Subcutaneous abdominal adipose tissue (tissue), 5 donors: ENCODE results near the gene MRC2.

Source experiments
- H3K27ac ChIP-seq: one replicate; pipeline ENCODE4 v1.7.0; 2013; ENCODE audit warnings: low read depth, mild to moderate bottlenecking, inconsistent platforms, low read length, moderate library complexity
- H3K27me3 ChIP-seq, 5 donors: one replicate each; pipeline ENCODE4 v1.7.0; 2013; ENCODE audit warnings: low read length in 5 of 5, inconsistent platforms in 1 of 5; ENCODE audit not compliant: control insufficient read depth in 5 of 5, insufficient read depth in 4 of 5
- H3K36me3 ChIP-seq, 5 donors: one replicate each; pipeline ENCODE4 v1.7.0; 2013; ENCODE audit warnings: low read length in 5 of 5; ENCODE audit not compliant: control insufficient read depth in 5 of 5, insufficient read depth in 5 of 5
- H3K4me1 ChIP-seq, 5 donors: one replicate each; pipeline ENCODE4 v1.7.0; 2013; ENCODE audit warnings: low read length in 5 of 5, mild to moderate bottlenecking in 3 of 5, moderate library complexity in 1 of 5; ENCODE audit not compliant: control insufficient read depth in 5 of 5, insufficient read depth in 5 of 5
- H3K4me3 ChIP-seq, 5 donors: one replicate each; pipeline ENCODE4 v1.7.0; 2013; ENCODE audit warnings: low read length in 5 of 5, low read depth in 1 of 5
- H3K9ac ChIP-seq, 5 donors: one replicate each; pipeline ENCODE4 v1.7.0; 2013; ENCODE audit warnings: low read length in 5 of 5, mild to moderate bottlenecking in 4 of 5, moderate library complexity in 3 of 5
- H3K9me3 ChIP-seq, 5 donors: one replicate each; pipeline ENCODE4 v1.7.0; 2013; ENCODE audit warnings: low read length in 5 of 5; ENCODE audit not compliant: control insufficient read depth in 5 of 5
- donor health status: healthy.
- donor health status: healthy.
- donor health status: healthy.
- donor health status: healthy.
- donor health status: healthy.

MRC2 gene

GRCh38 chr17:62715882-62716390, 88.5 kb downstream of the MRC2 start:
- Histone ChIP-seq H3K4me3 (no peak overlapping the region), H3K27ac (no peak overlapping the region), H3K27me3 (peaks cover 0 to 4% (median 0%) of the 10 kb centered on the region in 5 donors), H3K4me1 (peaks cover 2 to 9% (median 5%) of the 10 kb centered on the region in 5 donors), H3K36me3 (no peaks in the 10 kb centered on the region), H3K9me3 (no peaks in the 10 kb centered on the region), H3K9ac (no peak overlapping the region)

- Histone ChIP-seq H3K4me3 (no peak overlapping the region), H3K4me1 (peaks cover 0 to 6% (median 5%) of the 10 kb centered on the region in 5 donors), H3K9me3 (no peaks in the 10 kb centered on the region), H3K27me3 (peaks cover 0 to 4% (median 0%) of the 10 kb centered on the region in 5 donors), H3K27ac (no peak overlapping the region), H3K9ac (no peak overlapping the region), H3K36me3 (no peaks in the 10 kb centered on the region)
Measured at GRCh38 chr17:62716834-62717588, 89.5 kb downstream of the MRC2 start.

GRCh38 chr17:62717589-62717855, 90.1 kb downstream of the MRC2 start:
- peaks cover 0 to 4% (median 0%) of the 10 kb centered on the region in 5 donors for H3K27me3 ChIP-seq
- no peaks in the 10 kb centered on the region for H3K36me3 ChIP-seq
- no peak overlapping the region for H3K9ac ChIP-seq
- no peak overlapping the region for H3K27ac ChIP-seq
- H3K4me3 ChIP-seq: no peak overlapping the region
- H3K4me1 ChIP-seq: peaks cover 0 to under 1% (median under 1%) of the 10 kb centered on the region in 5 donors
- no peaks in the 10 kb centered on the region for H3K9me3 ChIP-seq

- H3K4me3 ChIP-seq: no peak overlapping the region
Measured at GRCh38 chr17:62717889-62718288, 90.4 kb downstream of the MRC2 start.

GRCh38 chr17:62718429-62718828, 91.0 kb downstream of the MRC2 start:
- Histone ChIP-seq H3K36me3 (no peaks in the 10 kb centered on the region), H3K4me3 (no peak overlapping the region), H3K9ac (no peak overlapping the region), H3K4me1 (no peaks in the 10 kb centered on the region), H3K9me3 (no peaks in the 10 kb centered on the region), H3K27me3 (peaks cover 0 to 4% (median 0%) of the 10 kb centered on the region in 5 donors), H3K27ac (no peak overlapping the region)

More at GRCh38 chr17:62717889-62718288, 90.4 kb downstream of the MRC2 start:
- Histone ChIP-seq H3K4me1 (no peaks in the 10 kb centered on the region), H3K27ac (no peak overlapping the region), H3K9ac (no peak overlapping the region), H3K36me3 (no peaks in the 10 kb centered on the region), H3K9me3 (no peaks in the 10 kb centered on the region), H3K27me3 (peaks cover 0 to 4% (median 0%) of the 10 kb centered on the region in 5 donors)

- Histone ChIP-seq H3K27me3 (peaks cover 0 to 4% (median 2%) of the 10 kb centered on the region in 5 donors), H3K27ac (no peak overlapping the region), H3K36me3 (no peaks in the 10 kb centered on the region)
Measured at GRCh38 chr17:62719586-62719985, 92.1 kb downstream of the MRC2 start.

GRCh38 chr17:62720126-62720850, 92.8 kb downstream of the MRC2 start:
- no peak overlapping the region for H3K27ac ChIP-seq
- no peaks in the 10 kb centered on the region for H3K9me3 ChIP-seq
- H3K36me3 ChIP-seq: no peaks in the 10 kb centered on the region
- no peak overlapping the region for H3K9ac ChIP-seq
- H3K4me3 ChIP-seq: no peak overlapping the region
- H3K4me1 ChIP-seq: peaks cover 0 to 13% (median 5%) of the 10 kb centered on the region in 5 donors
- H3K27me3 ChIP-seq: peaks cover 0 to 5% (median 3%) of the 10 kb centered on the region in 5 donors

More at GRCh38 chr17:62719586-62719985, 92.1 kb downstream of the MRC2 start:
- no peaks in the 10 kb centered on the region for H3K9me3 ChIP-seq
- peaks cover 0 to 6% (median 0%) of the 10 kb centered on the region in 5 donors for H3K4me1 ChIP-seq
- H3K4me3 ChIP-seq: no peak overlapping the region
- no peak overlapping the region for H3K9ac ChIP-seq

- H3K27ac ChIP-seq: no peak overlapping the region
- H3K4me3 ChIP-seq: no peak overlapping the region
- no peak overlapping the region for H3K9ac ChIP-seq
- H3K36me3 ChIP-seq: no peaks in the 10 kb centered on the region
- peaks cover 0 to 24% (median 5%) of the 10 kb centered on the region in 5 donors for H3K4me1 ChIP-seq
- no peaks in the 10 kb centered on the region for H3K9me3 ChIP-seq
- peaks cover 2 to 5% (median 3%) of the 10 kb centered on the region in 5 donors for H3K27me3 ChIP-seq
Measured at GRCh38 chr17:62722625-62723024, 95.2 kb downstream of the MRC2 start.

- Histone ChIP-seq H3K27ac (no peak overlapping the region), H3K4me3 (no peak overlapping the region), H3K9me3 (no peaks in the 10 kb centered on the region), H3K27me3 (peaks cover 2 to 5% (median 3%) of the 10 kb centered on the region in 5 donors), H3K36me3 (no peaks in the 10 kb centered on the region), H3K4me1 (peaks cover 0 to 28% (median 5%) of the 10 kb centered on the region in 5 donors), H3K9ac (no peak overlapping the region)
Measured at GRCh38 chr17:62723842-62724241, 96.4 kb downstream of the MRC2 start.
